Measurements from ENCODE around the gene SOX13.

- TF ChIP-seq, protein P1, sequence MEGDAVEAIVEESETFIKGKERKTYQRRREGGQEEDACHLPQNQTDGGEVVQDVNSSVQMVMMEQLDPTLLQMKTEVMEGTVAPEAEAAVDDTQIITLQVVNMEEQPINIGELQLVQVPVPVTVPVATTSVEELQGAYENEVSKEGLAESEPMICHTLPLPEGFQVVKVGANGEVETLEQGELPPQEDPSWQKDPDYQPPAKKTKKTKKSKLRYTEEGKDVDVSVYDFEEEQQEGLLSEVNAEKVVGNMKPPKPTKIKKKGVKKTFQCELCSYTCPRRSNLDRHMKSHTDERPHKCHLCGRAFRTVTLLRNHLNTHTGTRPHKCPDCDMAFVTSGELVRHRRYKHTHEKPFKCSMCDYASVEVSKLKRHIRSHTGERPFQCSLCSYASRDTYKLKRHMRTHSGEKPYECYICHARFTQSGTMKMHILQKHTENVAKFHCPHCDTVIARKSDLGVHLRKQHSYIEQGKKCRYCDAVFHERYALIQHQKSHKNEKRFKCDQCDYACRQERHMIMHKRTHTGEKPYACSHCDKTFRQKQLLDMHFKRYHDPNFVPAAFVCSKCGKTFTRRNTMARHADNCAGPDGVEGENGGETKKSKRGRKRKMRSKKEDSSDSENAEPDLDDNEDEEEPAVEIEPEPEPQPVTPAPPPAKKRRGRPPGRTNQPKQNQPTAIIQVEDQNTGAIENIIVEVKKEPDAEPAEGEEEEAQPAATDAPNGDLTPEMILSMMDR (IDR thresholded peaks at IDR 0.05) = no peak
- no peak for TF ChIP-seq POLR2A (IDR thresholded peaks at IDR 0.05)
Measured at GRCh38 chr1:204029016-204029415, 43.9 kb upstream of the SOX13 start.
